Stimulated activated CD8-positive, alpha-beta memory T cell treated with anti-CD3 and anti-CD28 coated beads, Interleukin-15, amount 100 ng/mL, for 1 hour (primary cell): Measurements from ENCODE around the gene SETD5.

ENCODE experiments used
- DNase-seq: peaks from one replicate; pipeline ENCODE4 v3.0.0-alpha.2; 2020; ENCODE audit warnings: low read depth

Gene SETD5

GRCh38 chr3:9409981-9410854, 12.8 kb downstream of the SETD5 start:
- DNase-seq: no peak

GRCh38 chr3:9411302-9411701, 13.9 kb downstream of the SETD5 start:
- DNase-seq: no peak

DNA sequence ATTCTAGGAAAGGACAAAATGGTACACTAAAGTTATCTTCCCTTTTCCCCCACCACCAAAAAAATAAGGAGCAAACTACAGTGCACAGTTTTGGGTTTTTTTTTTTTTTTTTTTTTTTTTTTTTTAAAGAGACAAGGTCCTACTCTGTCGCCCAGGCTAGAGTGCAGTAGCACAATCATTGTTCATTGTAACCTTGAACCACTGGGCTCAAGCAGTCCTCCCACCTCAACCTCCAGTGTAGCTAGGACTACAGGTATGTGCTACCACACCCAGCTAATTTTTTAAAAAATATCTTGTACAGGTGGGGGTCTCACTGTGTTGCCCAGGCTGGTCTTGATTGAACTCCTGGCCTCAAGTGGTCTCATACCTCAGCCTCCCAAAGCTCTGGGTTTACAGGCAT, 14.9 kb downstream of the SETD5 start:
- DNase-seq: no peak

DNA sequence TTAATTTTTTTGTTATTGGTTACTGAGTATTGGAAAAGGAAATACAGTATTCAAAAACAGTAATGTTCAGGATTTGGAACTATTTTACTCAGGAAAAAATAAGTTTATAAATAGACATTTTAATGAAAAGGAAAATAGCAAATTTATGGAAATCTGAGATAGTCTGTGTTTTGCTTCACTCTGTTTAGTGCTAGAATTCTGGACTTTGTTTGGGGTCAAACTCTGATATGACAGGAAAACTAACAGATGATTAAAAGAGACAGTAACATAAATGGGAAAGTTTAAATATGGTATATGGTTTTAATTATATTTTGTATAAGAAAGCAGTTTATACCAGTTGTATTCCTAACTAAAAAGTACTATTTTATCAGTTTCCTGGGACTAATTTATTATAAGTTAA, 17.4 kb downstream of the SETD5 start:
- no peak for DNase-seq

GRCh38 chr3:9415485-9416138, 18.2 kb downstream of the SETD5 start:
- DNase-seq: no peak

DNA sequence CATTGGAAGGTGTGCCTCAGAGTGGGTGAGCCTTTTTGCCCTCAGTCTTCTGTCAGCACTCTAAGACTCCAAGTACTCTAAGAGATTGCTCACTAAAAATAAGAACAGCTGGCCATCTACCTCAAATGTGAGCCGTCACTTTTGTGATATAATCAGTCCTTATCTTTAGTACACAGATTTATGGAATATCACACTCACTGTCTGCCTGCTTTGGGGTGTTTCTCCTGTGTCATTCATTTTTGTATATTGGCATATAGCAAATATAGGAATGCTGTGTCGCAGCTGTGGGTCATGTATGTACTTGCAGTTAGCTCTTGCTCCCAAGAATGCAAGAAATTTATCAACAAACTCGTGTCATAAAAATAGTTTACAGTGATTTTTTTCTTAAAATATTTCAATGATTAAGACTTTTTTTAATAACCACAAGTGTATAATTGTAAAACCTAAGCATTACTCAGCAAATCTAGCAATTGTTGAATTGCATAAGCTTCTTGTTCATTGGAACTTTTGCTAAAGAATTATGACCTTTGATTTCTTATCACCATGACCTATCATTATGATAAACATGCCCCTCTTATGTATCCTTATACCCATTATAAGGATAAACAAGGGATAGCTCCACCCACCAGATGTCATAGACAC, 18.8 kb downstream of the SETD5 start:
- DNase-seq: no peak

DNA sequence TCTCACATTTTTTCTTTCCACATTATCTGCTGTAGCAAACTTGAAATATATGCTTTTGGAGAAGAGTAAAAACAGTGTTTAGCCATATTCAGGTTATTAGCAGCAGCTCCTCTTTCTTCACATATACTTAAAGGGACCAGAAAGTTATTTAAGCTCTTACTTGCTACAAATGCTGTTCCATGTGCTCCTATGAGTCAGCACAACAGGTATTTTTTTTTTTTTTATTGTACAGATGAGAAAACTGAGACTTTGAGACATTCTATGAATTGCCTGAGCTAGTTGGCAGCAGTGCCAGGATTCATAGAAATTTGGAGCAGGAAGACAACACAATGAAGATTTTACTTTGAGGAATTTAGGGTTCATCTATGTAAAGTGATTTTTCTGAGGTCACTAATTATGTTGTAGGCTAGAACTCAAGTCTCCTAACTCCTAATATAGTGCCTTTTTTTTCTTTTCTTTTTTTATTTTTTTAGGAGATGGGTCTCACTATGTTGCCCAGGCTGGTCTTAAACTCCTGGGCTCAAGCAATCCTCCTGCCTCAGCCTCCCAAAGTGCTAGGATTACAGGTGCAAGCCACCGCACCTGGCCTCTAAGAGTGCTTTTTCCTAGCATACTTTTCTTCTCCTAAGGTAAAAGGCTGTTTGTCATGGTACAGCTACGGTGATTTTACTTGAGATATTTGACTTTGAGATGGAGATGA, 23.6 kb downstream of the SETD5 start:
- DNase-seq: no peak

DNA sequence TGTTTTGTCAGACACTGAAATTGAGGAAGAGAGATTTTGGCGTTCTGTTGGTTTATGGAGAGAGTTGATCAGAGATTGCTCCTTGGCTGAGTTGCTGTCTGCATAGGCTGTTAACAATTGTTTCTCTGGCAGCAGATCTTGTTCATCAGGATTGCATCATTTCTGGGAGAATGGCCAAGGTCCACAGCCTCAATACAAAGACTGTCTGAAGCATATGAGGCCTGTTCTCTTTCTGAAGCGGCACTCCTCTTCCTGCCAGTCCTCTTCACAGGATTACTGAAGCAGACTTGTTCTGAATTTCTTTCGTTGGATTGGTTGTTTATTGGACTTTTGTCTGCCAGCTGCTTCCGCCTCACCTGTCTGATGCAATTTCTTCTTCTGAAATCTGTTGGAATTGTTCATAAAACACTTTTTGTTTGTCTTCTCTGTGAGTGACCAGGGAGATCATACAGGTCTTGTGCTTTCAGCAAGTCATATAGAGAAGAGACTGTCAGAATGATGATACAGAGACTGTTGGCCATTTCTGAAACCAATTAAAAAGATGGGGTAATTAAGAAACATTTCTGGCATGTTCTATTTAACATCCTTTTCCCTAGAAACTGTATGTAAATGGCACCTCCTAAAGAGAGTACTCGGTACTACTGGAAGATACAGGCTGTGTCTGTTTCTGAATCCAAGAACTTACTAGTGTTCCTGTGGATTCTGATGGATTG, 25.5 kb downstream of the SETD5 start:
- DNase-seq: no peak

- DNase-seq: no peak
Measured at GRCh38 chr3:9428411-9428810, 31.0 kb downstream of the SETD5 start.

- DNase-seq: no peak
Measured at GRCh38 chr3:9430733-9431132, 33.3 kb downstream of the SETD5 start.

DNA sequence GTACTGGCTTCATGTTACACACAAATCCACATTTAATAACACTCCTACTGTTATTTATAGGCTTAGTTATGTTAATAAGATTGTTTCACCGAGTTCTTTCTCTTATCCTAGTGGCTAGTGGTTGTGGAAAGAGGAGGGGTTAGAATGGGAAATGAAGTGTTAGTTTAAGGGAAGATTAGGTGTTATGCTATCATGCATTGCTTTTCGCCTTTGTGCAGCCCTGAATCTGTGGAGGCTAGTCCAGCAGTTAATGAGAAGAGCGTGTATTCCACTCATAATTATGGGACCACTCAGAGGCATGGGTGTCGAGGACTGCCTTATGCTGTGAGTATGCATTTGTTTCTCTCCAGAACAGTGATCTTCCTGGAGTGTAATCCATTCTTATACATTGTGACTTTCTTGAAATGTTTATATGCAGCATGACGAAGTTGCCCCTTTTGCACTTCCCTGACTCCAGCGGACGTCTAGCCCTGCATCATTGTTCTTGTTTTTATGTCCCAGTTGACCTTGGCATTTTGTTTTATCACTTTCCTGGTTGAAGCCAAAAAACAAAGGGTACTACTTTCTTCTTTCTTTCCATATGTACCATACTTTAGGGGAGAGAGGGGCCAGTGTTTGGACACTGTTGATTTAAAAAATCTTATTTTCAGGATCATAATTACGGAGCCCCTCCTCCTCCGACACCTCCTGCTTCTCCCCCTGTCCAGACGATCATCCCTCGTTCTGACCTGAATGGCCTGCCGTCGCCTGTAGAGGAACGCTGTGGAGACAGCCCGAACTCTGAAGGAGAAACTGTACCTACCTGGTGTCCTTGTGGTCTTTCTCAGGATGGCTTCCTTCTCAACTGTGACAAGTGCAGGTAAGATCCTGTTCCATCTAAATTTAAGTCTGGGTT, 36.5 kb downstream of the SETD5 start:
- no peak for DNase-seq

- no peak for DNase-seq
Measured at GRCh38 chr3:9435316-9435715, 37.9 kb downstream of the SETD5 start.

DNA sequence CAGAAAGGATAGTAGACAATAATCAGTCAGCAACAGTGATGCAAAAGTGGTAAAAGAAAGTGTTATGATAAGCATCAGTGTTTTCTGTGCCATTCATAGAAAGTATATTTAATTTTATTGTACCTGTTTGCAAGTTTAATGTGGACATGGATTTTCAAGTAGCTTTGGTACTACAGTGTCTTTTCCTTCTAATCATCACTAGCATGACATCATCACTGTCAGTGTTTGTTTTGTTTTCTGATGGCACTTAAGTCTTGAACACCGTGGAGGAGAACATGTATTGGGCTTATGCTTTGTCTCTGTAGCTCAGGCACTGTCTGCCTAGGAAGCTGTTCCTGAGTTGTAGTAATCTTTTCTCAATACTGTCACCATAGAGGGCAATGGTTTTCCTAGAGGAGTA, 41.9 kb downstream of the SETD5 start:
- DNase-seq: no peak

- DNase-seq: no peak
Measured at GRCh38 chr3:9441501-9442221, 44.2 kb downstream of the SETD5 start.

GRCh38 chr3:9448071-9448470, 50.7 kb downstream of the SETD5 start:
- DNase-seq: no peak

DNA sequence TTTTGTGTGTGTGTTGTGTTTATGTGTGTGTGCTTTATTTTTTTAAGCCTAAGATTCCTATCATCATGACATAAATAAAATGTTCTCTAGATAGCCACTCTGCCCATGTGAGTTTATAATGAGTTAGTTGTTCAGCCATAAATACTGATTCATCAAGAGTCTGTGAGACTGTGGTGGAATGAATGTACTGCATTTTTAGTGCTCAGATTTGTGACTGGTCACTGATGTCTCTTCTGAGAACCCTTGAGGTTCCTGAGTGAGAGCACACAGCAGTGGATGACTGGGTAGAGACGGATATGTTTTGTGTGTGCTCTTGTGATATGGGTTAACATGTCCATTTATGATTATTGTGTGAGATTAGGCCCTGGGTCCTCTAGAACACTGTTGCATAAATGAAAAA, 51.2 kb downstream of the SETD5 start:
- DNase-seq: no peak

- DNase-seq: no peak
Measured at GRCh38 chr3:9450126-9450525, 52.7 kb downstream of the SETD5 start.

DNA sequence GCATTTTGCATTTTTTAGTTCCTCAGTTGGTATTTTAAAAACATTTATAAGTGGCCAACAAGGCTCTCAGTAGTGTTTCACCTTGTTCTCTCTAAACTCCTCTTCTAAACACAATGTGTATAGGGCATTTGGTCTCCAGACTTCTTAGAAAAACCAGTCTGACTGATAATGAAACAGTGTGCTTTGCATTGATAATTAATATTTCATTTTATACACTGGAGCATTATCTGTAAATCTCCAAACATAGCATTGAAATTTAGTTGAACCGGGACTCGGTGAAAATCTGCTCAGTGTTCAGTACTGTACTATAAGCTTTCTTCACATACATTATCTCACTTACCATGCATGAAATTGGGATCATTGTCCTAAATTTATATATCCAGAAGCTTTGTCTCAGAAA, 53.6 kb downstream of the SETD5 start:
- no peak for DNase-seq

DNA sequence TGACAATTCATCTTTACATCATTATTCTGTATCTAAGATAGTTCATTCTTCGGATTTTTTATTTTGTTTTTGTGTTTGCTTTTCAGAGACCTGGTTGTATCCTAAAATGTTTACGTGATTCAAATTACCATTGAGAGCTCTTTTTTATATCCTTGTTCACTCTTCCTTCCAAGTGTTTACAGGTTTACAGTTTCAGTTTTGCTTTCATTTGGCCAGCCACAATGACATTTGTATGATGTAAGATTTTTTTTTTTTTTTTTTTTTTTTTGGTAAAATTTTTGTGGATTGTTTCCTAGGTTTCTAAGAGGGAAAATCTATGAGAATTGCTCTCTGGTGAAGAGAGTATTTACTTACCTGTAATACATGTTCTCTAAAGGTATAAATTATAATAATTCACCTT, 55.0 kb downstream of the SETD5 start:
- no peak for DNase-seq

DNA sequence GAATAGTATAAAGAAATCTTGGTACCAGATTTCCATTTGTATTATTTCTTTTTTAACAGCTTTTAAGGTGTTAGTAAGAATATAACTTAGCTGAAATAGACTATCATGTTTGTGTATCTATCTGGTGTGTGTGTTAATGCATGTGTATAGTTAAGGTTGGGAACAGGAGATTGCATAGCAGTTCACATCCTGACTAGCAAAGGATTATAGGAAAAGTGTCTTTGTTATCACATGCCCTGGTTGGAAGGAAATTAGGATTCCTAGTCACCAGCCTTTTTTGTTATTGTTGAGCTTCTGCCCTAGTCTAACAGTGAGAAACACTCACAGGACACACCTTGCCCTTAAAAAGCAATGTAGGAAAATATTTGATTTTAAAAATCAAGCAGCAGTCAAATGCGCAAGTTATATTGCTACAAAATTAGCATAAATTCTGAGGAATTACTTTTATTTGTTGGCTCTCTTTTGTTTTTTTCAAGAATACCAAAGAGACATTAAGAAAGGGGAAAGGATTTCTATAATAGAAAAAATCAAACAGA, 58.2 kb downstream of the SETD5 start:
- no peak for DNase-seq
